Activated CD4-positive, alpha-beta T cell treated with anti-CD3 and anti-CD28 coated beads, Interleukin-2, amount 10 ng/mL, durations not matched to agents 24 days and 14 days (primary cell): Measurements from ENCODE around the gene DAZAP1. TPM values are rescaled to one million over a fixed set of nuclear protein-coding genes. Genes with fewer than 3 reads are reported as not detected.

Experiments
- DNase-seq: peaks from one replicate; pipeline ENCODE4 v3.0.0; 2022
- H3K27ac Mint-ChIP-seq: one replicate; pipeline ENCODE4 v1.8.0; 2022; ENCODE audit warnings: mild to moderate bottlenecking, mixed read lengths
- H3K27me3 Mint-ChIP-seq: one replicate; pipeline ENCODE4 v1.8.0; 2022; ENCODE audit warnings: mixed read lengths
- H3K36me3 Mint-ChIP-seq: one replicate; pipeline ENCODE4 v1.8.0; 2022; ENCODE audit warnings: low read depth, mild to moderate bottlenecking, mixed read lengths
- H3K4me1 Mint-ChIP-seq: one replicate; pipeline ENCODE4 v1.8.0; 2021; ENCODE audit warnings: mixed read lengths
- H3K4me3 Mint-ChIP-seq: one replicate; pipeline ENCODE4 v1.8.0; 2022; ENCODE audit warnings: mild to moderate bottlenecking, moderate library complexity, mixed read lengths
- H3K9me3 Mint-ChIP-seq: one replicate; pipeline ENCODE4 v1.8.0; 2021; ENCODE audit warnings: mixed read lengths
- intact Hi-C: fragments of 100-400 bp; cut with micrococcal nuclease; formaldehyde crosslinking; loops from one replicate; pipeline ENCODE4 v1.15.1; 2023
- total RNA-seq: library from RNA; stranded (reverse); gene quantifications from 2 replicates; pipeline ENCODE4 v1.2.3, GENCODE V29; 2022

The DAZAP1 gene
- total RNA-seq, 1 donor from 2014 or later, result 323 TPM

DNA sequence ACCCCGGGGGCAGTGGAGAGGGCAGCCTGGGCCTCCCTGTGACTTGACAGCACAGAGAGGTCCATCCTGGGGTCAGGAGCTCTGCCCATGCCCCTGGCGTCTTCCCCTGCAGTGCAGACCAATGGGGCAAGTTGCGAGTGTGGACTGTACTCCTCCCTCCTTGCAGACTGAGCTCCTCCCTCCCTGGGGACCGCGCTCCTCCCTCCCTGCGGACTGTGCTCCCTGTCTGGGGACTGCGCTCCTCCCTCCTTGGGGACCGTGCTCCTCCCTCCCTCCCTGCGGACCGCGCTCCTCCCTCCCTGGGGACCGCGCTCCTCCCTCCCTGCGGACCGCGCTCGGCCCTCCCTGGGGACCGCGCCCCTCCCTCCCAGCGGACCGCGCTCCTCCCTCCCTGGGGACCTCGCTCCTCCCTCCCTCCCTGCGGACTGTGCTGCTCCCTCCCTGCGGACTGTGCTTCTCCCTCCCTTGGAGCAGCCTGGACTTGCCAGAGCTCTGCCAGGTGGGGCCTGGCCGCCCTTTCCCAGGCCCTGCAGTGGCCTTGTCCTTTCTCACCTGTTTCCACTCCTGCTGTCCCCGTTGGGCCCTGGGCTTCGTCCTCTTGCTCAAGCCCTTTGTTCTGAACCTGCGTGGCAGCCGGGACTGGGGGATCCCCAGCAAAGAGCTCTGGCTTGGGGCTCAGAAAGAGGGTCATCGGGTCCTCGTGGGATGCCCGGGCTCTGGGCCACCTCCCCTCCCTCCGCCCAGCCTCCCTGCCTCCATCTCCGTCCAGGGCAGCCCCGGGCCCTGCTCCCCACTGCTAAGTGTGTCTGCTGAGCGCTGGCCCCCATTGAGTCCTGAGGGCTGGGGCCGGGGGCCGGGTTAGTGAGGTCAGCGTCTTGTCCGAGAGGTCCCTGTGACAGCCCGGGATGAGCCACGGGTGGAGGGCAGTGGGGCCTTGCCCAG lies 12.9 kb upstream of the DAZAP1 start:
- Mint-ChIP-seq H3K4me3 (no peak overlapping the region), H3K27ac (no peak overlapping the region), H3K27me3 (no peaks in the 10 kb centered on the region), H3K36me3 (peaks cover 19% of the 10 kb centered on the region), H3K9me3 (no peaks in the 10 kb centered on the region), H3K4me1 (peaks cover 5% of the 10 kb centered on the region)
- intact Hi-C loops, result no loop called here
- no peak for DNase-seq

DNA sequence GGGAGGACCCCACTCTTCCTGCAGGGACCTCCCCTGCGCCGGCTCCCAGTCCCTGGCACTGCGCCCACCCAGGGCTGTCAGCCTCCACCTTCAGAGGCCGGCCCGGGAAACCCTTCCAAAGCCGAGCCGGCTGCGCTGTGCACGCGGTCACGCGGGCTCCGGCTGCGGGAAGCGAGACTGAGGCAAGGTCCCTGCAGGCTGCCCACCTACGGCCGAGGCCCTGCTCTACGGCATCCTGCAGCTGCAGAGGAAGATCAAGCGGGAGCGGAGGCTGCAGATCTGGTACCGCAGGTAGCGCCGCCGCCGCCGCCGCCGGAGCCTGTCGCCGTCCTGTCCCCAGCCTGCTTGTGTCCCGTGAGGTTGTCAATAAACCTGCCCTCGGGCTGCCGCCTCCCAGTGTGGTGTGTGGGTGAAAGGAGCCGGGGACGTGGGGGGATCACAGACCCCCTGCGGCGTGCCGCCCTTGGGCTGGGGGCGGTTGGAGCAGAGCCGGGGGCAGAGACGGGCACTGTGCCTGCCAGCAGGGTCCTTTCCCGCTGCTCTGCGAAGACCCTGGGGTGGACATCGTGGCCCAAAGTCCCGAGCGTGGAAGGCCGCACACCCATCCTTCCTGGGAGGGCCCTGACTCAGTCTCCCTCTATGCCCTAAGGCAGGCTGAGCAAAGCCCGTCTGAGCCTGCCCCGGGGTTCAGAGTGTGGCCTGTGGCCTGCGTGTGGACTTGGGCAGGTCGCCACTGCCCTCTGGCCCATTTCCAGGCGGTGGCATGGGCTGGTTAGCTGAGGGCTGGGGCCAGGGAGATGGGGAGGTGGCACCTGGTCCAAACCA lies 12.0 kb upstream of the DAZAP1 start:
- Mint-ChIP-seq H3K27ac (no peak overlapping the region), H3K4me1 (peaks cover 5% of the 10 kb centered on the region), H3K27me3 (no peaks in the 10 kb centered on the region), H3K9me3 (no peaks in the 10 kb centered on the region), H3K36me3 (peaks cover 12% of the 10 kb centered on the region), H3K4me3 (no peak overlapping the region)
- intact Hi-C loops, result no loop called here
- DNase-seq, result no peak

DNA sequence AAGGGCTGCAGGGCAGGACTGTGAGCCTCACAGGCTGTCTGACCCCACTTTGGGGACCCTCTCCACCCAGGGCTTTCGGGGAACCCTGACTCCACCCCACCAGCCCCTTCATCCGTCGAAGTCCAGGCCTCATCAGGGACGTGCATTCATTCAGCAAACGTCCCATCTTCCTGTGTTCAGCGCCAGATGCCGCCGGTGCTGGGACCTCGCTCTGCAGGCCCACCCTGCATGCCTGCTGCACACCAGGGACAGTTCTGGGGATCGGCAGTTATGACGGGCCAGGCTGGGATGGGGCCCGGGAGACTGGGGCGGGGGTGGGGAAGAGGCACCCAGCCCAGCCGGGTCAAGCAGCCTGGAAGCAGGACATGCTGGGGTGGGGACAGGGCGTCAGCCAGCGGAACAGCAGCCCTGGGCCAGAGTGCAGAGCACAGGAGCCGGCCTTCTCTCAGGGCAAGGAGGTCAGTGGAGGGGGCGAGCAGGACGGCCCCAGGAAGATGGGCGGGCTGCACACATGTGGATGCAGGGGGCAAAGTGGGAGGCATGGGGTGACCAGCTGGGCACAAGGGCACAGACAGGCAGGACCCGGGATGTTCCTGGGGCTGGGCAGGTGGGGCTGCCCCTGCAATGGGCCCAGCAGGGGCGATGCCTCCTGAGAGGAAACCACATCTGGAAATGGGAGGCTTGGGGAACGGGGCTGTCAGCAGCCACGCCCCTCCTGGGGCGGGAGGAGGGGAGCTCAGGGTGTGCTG lies 11.2 kb upstream of the DAZAP1 start:
- H3K27me3 Mint-ChIP-seq, result no peaks in the 10 kb centered on the region
- intact Hi-C loops, result no loop called here
- H3K4me3 Mint-ChIP-seq, result no peak overlapping the region
- H3K27ac Mint-ChIP-seq, result no peak overlapping the region
- H3K36me3 Mint-ChIP-seq, result peaks cover 8% of the 10 kb centered on the region
- H3K9me3 Mint-ChIP-seq, result no peaks in the 10 kb centered on the region
- no peak for DNase-seq
- peaks cover 5% of the 10 kb centered on the region for H3K4me1 Mint-ChIP-seq

DNA sequence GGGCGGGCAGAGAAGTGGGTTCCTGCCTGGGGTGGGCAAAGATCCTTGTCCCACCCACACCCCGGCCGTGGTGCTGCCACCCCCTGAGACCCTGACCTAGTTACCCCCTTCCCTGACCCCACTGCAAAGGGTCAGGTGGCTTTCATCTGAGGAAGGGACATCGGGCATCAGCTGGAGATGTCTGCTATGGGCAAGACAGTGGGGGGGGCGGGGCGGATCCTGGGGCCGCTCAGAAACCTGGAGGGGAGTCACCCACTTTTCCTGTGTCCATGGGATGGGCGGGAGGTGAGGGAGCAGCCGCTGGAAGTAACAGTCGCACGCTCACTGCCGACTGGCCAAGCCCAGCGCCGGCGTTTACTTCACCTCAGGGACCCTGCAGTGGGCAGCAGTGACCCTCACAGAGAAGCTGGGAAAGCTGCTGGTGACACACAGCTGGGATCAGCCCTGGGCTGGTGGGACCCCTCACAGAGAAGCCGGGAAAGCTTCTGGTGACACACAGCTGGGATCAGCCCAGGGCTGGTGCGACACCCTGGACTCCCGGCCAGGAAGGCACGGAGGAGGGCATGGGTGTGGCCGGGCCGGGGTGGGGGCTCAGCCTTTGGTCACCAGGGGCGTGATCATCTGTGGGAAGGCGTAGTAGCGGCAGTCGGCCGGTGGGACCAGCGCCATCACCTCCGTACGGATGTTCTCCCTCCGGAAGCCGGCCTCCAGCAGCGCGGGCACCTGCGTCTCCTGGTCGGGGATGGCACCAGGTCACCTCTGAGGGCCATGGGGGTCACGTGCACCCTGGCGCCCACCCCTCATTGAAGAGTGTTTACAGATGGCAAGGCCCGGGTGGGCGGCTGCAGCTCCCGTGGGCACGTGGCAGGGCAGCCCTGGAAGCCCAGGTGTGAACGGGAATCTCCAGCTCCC lies 10.4 kb upstream of the DAZAP1 start:
- Mint-ChIP-seq H3K27me3 (no peaks in the 10 kb centered on the region), H3K4me3 (no peak overlapping the region), H3K4me1 (peaks cover 5% of the 10 kb centered on the region), H3K36me3 (peaks cover 6% of the 10 kb centered on the region), H3K27ac (no peak overlapping the region), H3K9me3 (no peaks in the 10 kb centered on the region)
- intact Hi-C loops, result no loop called here
- DNase-seq, result no peak

DNA sequence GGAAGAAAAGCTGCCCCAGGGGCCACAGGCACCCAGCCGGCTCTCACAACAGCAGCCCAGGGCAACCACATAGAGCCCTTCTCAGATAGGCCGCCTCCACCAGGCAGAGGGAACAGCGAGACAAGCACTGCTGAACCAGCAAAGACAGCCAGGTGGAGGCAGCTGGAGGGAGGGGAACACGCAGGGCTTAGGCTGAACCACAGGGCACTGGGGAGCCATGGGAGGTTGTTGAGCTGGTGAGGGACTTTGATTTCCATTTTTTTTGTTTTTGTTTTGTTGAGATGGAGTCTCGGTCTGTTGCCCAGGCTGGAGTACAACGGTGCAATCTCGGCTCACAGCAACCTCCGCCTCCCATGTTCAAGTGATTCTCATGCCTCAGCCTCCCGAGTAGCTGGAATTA lies 9.5 kb upstream of the DAZAP1 start:
- intact Hi-C loops, result no loop called here
- Mint-ChIP-seq H3K4me1 (peaks cover 10% of the 10 kb centered on the region), H3K36me3 (peaks cover 1% of the 10 kb centered on the region), H3K27ac (no peak overlapping the region), H3K4me3 (no peak overlapping the region), H3K9me3 (no peaks in the 10 kb centered on the region), H3K27me3 (peaks cover 4% of the 10 kb centered on the region)
- no peak for DNase-seq

DNA sequence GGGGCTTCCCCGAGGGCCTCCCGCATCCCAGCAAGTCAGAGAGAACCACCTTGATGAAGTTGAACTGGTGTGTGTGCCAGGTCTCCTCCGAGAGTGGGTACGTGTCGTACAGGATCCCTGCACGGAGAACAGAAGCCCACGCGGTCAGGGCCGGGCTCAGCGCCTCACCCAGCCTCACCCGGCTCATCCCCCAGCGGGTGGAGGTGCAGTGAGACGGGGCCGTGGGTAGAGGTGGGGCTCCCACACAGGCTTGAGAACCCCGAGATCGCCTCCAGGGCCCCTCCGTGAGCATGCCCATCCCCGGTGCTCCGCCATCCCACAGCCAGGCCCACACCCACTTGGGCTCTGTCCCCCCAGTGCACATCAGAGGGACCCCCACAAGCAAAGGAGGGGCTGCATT lies 8.3 kb upstream of the DAZAP1 start:
- Mint-ChIP-seq H3K36me3 (peaks cover 1% of the 10 kb centered on the region), H3K9me3 (no peaks in the 10 kb centered on the region), H3K4me1 (peaks cover 10% of the 10 kb centered on the region), H3K27ac (no peak overlapping the region), H3K27me3 (peaks cover 6% of the 10 kb centered on the region), H3K4me3 (no peak overlapping the region)
- intact Hi-C loops, result no loop called here
- DNase-seq, result no peak

DNA sequence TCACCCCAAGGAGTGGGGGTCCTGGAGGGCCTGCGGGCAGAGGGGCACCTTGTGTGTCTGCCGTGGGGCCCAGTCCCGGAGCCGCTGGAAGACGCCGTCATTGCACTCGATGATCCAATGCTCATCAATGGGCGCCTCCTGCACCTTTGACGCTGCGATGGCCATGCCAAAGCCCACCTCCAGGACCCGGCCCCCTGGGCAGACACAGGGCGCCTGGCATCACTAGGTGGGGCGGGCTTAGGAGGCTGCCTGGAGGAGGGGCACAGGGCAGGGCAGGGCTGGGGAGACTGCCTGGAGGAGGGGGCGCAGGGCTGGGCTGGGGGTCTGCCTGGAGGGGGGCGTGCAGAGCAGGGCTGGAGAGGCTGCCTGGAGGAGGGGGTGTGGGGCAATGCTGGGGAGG lies 7.6 kb upstream of the DAZAP1 start:
- no peak overlapping the region for H3K27ac Mint-ChIP-seq
- peaks cover 1% of the 10 kb centered on the region for H3K36me3 Mint-ChIP-seq
- H3K4me3 Mint-ChIP-seq, result no peak overlapping the region
- no peak for DNase-seq
- H3K4me1 Mint-ChIP-seq, result peaks cover 10% of the 10 kb centered on the region
- H3K9me3 Mint-ChIP-seq, result no peaks in the 10 kb centered on the region
- intact Hi-C loops, result no loop called here
- H3K27me3 Mint-ChIP-seq, result peaks cover 6% of the 10 kb centered on the region

DNA sequence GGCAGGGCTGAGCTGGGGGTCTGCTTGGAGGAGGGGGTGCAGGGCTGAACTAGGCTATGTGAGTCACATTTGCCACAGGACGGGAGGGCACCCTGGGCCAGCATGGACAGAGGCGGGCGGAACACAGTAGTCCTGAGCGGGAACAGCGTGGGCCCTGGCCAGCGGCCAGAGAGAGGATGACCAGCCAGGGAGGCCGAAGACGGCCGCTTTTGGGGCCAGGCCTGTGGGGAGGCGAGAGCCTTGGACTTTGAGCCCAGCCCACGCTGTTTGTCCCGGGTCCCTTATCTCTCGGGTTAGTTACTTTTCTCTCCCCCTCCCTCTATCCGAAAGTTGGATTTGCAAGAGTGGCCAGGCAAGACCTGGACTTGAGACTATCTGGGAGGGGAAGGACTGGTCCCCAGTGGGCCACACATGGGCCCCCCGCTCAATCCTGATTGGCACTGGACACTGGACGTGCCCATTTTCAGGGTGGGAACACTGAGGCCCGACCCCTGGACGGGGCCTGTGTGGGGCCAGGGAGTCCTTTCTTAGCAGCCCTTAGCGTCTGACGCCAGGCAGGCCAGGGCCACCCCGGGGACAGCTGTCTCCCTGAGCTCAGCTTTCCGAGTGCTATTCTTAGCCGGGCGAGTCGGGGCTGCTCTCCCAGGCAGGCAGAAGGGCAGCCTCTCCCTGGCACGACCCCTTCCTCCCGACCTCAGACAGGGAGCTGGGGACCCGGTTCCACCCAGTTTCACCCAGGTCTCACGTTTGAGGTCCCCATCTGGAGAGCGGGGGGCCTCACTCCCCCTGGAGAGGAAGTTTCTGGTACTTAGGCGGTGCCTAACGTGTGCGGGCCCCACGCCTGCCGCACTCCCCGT lies 6.9 kb upstream of the DAZAP1 start:
- Mint-ChIP-seq H3K4me1 (peaks cover 10% of the 10 kb centered on the region), H3K36me3 (peaks cover 1% of the 10 kb centered on the region), H3K4me3 (peak overlapping the region; percentile 68), H3K27ac (no peak overlapping the region), H3K27me3 (peaks cover 6% of the 10 kb centered on the region), H3K9me3 (no peaks in the 10 kb centered on the region)
- peak; percentile 67 for DNase-seq
- intact Hi-C loops, result no loop called here

DNA sequence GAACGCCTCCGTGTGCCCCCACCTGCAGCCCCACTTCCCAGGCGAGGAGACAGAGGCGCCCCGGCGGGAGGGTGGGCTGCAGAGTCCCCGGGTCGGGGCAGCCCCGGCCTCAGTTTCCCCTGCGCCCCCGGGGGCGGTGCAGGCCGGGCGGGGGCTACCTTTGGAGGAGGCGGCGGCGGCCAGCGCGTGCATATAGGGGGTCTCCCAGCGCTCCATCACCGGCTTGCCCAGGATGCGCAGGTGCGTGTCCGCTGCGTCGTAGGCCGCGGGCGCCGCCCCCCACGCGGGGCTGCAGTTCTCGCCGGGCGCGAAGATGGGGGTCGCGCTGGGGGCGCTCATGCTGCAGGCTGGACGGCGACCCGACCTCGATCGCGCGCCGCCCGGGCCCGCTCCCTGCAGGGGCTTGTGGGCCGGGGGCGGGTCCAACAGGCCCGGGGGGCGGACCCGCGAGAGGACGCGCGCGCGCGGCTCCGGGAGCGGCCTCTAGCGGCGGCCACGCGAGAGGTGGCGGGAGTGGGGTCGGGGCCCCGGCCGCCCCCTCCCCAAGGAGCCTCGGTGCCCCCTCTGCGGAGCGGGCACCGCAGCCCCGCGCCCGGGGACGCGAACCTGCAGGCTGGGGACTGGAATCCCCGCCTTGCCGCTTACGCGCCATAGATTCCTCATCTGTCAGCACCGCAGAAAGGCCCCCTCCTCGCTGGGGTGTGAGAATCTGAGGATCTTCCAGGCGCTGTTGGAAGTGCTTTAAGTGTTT lies 6.1 kb upstream of the DAZAP1 start, which contains the start of gene GAMT:
Gene GAMT, minus strand, starts transcription at position 405 of the 751 bp plus-strand sequence. Its CDS starts 66 bp downstream, at position 339.
- Mint-ChIP-seq H3K36me3 (peaks cover 1% of the 10 kb centered on the region), H3K27me3 (peaks cover 6% of the 10 kb centered on the region), H3K4me3 (peak within 1 kb of the TSS; percentile 68), H3K4me1 (peaks cover 9% of the 10 kb centered on the region), H3K9me3 (no peaks in the 10 kb centered on the region), H3K27ac (no peak within 1 kb of the TSS)
- intact Hi-C loops, result no loop called here
- peak; percentile 90 for DNase-seq

DNA sequence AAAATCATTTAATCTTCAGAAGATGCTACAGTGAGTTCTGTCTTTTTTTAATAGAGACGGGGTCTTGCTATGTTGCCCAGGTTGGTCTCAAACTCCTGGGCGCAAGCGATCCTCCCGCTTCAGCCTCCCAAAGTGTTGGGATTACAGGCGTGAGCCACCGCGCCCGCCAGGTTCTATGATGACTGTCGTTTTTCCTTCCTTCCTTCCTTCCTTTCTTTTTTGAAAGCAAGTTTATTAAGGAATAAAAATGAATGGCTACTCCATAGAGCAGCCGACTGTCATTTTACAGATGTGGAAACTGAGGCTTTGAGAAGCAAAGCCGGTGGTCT lies 5.5 kb upstream of the DAZAP1 start:
- DNase-seq, result no peak
- intact Hi-C loops, result no loop called here
- H3K27ac Mint-ChIP-seq, result no peak overlapping the region
- H3K4me3 Mint-ChIP-seq, result peak overlapping the region; percentile 56
- peaks cover 12% of the 10 kb centered on the region for H3K4me1 Mint-ChIP-seq
- H3K9me3 Mint-ChIP-seq, result no peaks in the 10 kb centered on the region
- H3K27me3 Mint-ChIP-seq, result peaks cover 6% of the 10 kb centered on the region
- peaks cover 1% of the 10 kb centered on the region for H3K36me3 Mint-ChIP-seq

DNA sequence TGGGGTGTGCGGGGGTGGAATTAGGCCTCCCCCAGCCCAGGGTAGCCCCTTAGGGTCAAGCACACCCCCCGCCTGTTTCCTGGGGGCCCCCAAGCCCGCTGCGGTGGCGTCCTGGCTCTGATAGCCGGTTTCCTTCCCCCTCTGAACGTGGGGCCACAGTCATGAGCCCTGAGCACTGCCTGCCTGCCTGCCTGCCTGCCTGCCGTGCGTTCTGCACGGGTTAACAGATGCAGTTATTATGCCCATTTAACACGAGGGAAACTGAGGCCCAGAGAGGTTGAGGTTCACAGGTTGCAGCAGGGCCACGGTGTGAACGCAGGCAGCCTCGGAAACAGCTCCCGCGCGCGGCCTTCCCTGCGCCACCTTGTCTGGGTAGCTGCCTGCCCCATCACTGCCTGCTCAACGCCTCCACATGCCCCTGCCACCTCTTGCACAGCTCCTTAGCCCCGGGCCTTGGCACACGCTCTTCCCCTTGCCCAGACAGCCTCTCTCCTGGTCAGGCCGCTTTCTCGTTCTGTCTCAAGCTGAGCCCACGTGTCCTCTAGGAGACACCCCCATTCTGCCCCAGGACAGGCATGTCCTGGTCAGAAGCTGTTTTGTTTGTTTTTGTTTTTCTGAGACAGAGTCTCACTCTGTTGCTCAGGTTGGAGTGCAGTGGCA lies 4.8 kb upstream of the DAZAP1 start:
- H3K4me1 Mint-ChIP-seq, result peaks cover 12% of the 10 kb centered on the region
- H3K9me3 Mint-ChIP-seq, result no peaks in the 10 kb centered on the region
- peaks cover 6% of the 10 kb centered on the region for H3K27me3 Mint-ChIP-seq
- intact Hi-C loops, result no loop called here
- H3K4me3 Mint-ChIP-seq, result peak overlapping the region; percentile 73
- DNase-seq, result no peak
- H3K36me3 Mint-ChIP-seq, result no peaks in the 10 kb centered on the region
- no peak overlapping the region for H3K27ac Mint-ChIP-seq
